Neural progenitor cell (in vitro differentiated cells): Measurements from ENCODE around the gene RGS6. TPM values are rescaled to one million over a fixed set of nuclear protein-coding genes. Genes with fewer than 3 reads are reported as not detected.

Experiments used
- DNase-seq: peaks from one replicate; pipeline ENCODE4 v3.0.0-alpha.2; 2016; ENCODE audit warnings: low spot score
- H2AFZ ChIP-seq: fragments of 200-600 bp; sonication (generic); replicated peaks from 2 replicates; pipeline ENCODE4 v1.6.1; 2016; ENCODE audit warnings: antibody characterized with exemption
- H3F3A ChIP-seq: fragments of 200-600 bp; sonication (generic); 2 replicates; pipeline ENCODE4 v1.6.1; 2016; ENCODE audit warnings: antibody characterized with exemption, low read depth
- H3K27ac ChIP-seq: fragments of 200-600 bp; sonication (generic); 2 replicates; pipeline ENCODE4 v1.5.1; 2016; ENCODE audit warnings: mild to moderate bottlenecking
- H3K27me3 ChIP-seq: fragments of 200-600 bp; sonication (generic); 2 replicates; pipeline ENCODE4 v1.6.1; 2016; ENCODE audit warnings: mild to moderate bottlenecking, moderate library complexity
- H3K36me3 ChIP-seq: fragments of 200-600 bp; sonication (generic); 2 replicates; pipeline ENCODE4 v1.5.1; 2016
- H3K4me1 ChIP-seq: fragments of 200-600 bp; sonication (generic); 2 replicates; pipeline ENCODE4 v1.6.1; 2016; ENCODE audit warnings: mixed run types
- H3K4me2 ChIP-seq: fragments of 200-600 bp; sonication (generic); 2 replicates; pipeline ENCODE4 v1.6.1; 2016
- H3K4me3 ChIP-seq: fragments of 200-600 bp; sonication (generic); 2 replicates; pipeline ENCODE4 v1.5.1; 2016
- H3K79me2 ChIP-seq: fragments of 200-600 bp; sonication (generic); 2 replicates; pipeline ENCODE4 v1.6.1; 2016; ENCODE audit warnings: low read depth
- H3K9ac ChIP-seq: fragments of 200-600 bp; sonication (generic); 2 replicates; pipeline ENCODE4 v1.6.1; 2016
- H3K9me3 ChIP-seq: fragments of 200-600 bp; sonication (generic); 2 replicates; pipeline ENCODE4 v1.5.1; 2016; ENCODE audit warnings: low read depth
- H4K20me1 ChIP-seq: fragments of 200-600 bp; sonication (generic); 2 replicates; pipeline ENCODE4 v1.6.1; 2016; ENCODE audit warnings: low read depth
- H3K27ac Mint-ChIP-seq: 3 replicates; pipeline ENCODE4 v1.8.0; 2021; ENCODE audit warnings: mixed read lengths
- H3K27me3 Mint-ChIP-seq: 2 replicates; pipeline ENCODE4 v1.8.0; 2022; ENCODE audit warnings: low read depth, mild to moderate bottlenecking, inconsistent platforms, moderate library complexity, mixed read lengths; ENCODE audit not compliant: insufficient read depth
- H3K36me3 Mint-ChIP-seq: 3 replicates; pipeline ENCODE4 v1.8.0; 2021; ENCODE audit warnings: mixed read lengths
- H3K4me1 Mint-ChIP-seq: 3 replicates; pipeline ENCODE4 v1.8.0; 2021; ENCODE audit warnings: mixed read lengths
- H3K4me3 Mint-ChIP-seq: 3 replicates; pipeline ENCODE4 v1.8.0; 2021; ENCODE audit warnings: mild to moderate bottlenecking, moderate library complexity, mixed read lengths
- H3K9me3 Mint-ChIP-seq: 3 replicates; pipeline ENCODE4 v1.8.0; 2020; ENCODE audit warnings: mixed read lengths
- EZH2 ChIP-seq: fragments of 200-600 bp; sonication (generic); IDR thresholded peaks from 2 replicates; pipeline ENCODE4 v1.6.1; 2017; ENCODE audit warnings: antibody characterized with exemption, mild to moderate bottlenecking, moderate library complexity
- EZH2phosphoT487 ChIP-seq: fragments of 200-600 bp; sonication (generic); IDR thresholded peaks from 2 replicates; pipeline ENCODE4 v1.6.1; 2017; ENCODE audit warnings: antibody characterized with exemption
- total RNA-seq: library from RNA; depleted of rRNA; stranded (reverse); fragments of >200 nt; gene quantifications from 2 replicates; pipeline ENCODE4 v1.2.3, GENCODE V29; 2015; ENCODE audit warnings: low replicate concordance
- TF ChIP-seq, protein P1 (sequence below): fragments of 200-600 bp; sonication (generic); IDR thresholded peaks from 2 replicates; pipeline ENCODE4 v1.5.1; 2017; ENCODE audit warnings: antibody characterized with exemption, mild to moderate bottlenecking

RGS6 gene
- total RNA-seq, 1 donor from 2014 or later: 0.80 TPM

DNA sequence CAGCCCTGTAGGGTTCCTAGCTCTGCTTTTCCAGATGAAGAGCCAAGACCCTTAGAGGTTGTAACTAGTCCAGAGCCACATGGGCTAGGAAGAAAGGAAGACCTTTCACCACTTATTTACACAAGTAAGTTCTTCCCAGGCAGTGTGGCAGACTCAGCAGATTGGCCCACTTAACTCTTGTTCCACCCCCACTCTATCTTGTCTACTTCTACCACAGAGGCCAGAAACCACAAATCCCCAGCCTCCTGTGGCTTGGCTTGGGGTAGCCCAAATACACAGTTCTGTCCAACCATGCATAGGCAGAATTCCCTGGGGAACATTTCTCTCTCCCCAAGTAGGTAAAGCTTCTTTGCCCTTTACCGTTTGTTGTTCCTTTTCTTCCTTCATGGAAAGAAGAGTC lies 383.5 kb downstream of the RGS6 start:
- Mint-ChIP-seq H3K9me3 (peaks cover 2% of the 10 kb centered on the region), H3K4me3 (no peak overlapping the region), H3K27ac (peak overlapping the region; percentile 65), H3K4me1 (peaks cover 17% of the 10 kb centered on the region), H3K27me3 (no peaks in the 10 kb centered on the region), H3K36me3 (no peaks in the 10 kb centered on the region)
- Histone ChIP-seq H3K36me3 (no peaks in the 10 kb centered on the region), H2AFZ (no peak overlapping the region), H3K27me3 (no peaks in the 10 kb centered on the region), H3K79me2 (no peaks in the 10 kb centered on the region), H3F3A (no peaks in the 10 kb centered on the region), H3K4me2 (no peak overlapping the region), H3K4me1 (no peaks in the 10 kb centered on the region), H3K9me3 (no peaks in the 10 kb centered on the region), H3K4me3 (no peak overlapping the region), H4K20me1 (no peaks in the 10 kb centered on the region), H3K9ac (no peak overlapping the region), H3K27ac (no peak overlapping the region)
- no peak for TF ChIP-seq EZH2
- TF ChIP-seq EZH2phosphoT487: no peak
- TF ChIP-seq, protein P1, sequence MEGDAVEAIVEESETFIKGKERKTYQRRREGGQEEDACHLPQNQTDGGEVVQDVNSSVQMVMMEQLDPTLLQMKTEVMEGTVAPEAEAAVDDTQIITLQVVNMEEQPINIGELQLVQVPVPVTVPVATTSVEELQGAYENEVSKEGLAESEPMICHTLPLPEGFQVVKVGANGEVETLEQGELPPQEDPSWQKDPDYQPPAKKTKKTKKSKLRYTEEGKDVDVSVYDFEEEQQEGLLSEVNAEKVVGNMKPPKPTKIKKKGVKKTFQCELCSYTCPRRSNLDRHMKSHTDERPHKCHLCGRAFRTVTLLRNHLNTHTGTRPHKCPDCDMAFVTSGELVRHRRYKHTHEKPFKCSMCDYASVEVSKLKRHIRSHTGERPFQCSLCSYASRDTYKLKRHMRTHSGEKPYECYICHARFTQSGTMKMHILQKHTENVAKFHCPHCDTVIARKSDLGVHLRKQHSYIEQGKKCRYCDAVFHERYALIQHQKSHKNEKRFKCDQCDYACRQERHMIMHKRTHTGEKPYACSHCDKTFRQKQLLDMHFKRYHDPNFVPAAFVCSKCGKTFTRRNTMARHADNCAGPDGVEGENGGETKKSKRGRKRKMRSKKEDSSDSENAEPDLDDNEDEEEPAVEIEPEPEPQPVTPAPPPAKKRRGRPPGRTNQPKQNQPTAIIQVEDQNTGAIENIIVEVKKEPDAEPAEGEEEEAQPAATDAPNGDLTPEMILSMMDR: no peak
- no peak for DNase-seq

DNA sequence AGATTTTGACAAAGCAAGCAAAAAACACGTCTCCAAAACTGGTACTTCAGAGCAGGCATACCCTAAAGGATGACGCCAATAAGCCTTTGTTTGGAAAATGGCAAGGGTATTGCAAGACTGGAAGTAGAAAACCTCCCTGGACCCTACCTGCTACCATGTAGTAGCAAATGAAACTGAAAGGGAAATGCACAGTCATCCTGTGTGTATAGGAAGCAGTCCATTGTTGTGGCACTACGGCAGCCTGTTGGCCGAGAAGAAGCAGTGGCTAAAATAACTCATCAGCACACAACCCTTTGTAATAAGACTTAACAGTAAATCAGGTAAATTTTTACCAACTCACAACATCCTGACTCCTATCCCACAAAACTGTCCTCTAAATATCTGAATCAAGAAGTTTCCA lies 386.4 kb downstream of the RGS6 start:
- no peaks in the 10 kb centered on the region for H3K36me3 Mint-ChIP-seq
- no peak overlapping the region for H2AFZ ChIP-seq
- no peak overlapping the region for H3K27ac Mint-ChIP-seq
- no peak for DNase-seq
- H3K4me1 ChIP-seq: no peaks in the 10 kb centered on the region
- H3K4me3 ChIP-seq: no peak overlapping the region
- H3K9me3 Mint-ChIP-seq: peaks cover 2% of the 10 kb centered on the region
- TF ChIP-seq EZH2phosphoT487 (no peak), EZH2 (no peak)
- TF ChIP-seq, protein P1: no peak
- H3K27me3 ChIP-seq: no peaks in the 10 kb centered on the region
- H3K27me3 Mint-ChIP-seq: no peaks in the 10 kb centered on the region
- no peak overlapping the region for H3K4me3 Mint-ChIP-seq
- no peak overlapping the region for H3K9ac ChIP-seq
- H3F3A ChIP-seq: no peaks in the 10 kb centered on the region
- H3K4me2 ChIP-seq: no peak overlapping the region
- H3K4me1 Mint-ChIP-seq: peaks cover 12% of the 10 kb centered on the region
- H3K36me3 ChIP-seq: no peaks in the 10 kb centered on the region
- no peaks in the 10 kb centered on the region for H4K20me1 ChIP-seq
- no peaks in the 10 kb centered on the region for H3K9me3 ChIP-seq
- H3K27ac ChIP-seq: no peak overlapping the region
- H3K79me2 ChIP-seq: no peaks in the 10 kb centered on the region

DNA sequence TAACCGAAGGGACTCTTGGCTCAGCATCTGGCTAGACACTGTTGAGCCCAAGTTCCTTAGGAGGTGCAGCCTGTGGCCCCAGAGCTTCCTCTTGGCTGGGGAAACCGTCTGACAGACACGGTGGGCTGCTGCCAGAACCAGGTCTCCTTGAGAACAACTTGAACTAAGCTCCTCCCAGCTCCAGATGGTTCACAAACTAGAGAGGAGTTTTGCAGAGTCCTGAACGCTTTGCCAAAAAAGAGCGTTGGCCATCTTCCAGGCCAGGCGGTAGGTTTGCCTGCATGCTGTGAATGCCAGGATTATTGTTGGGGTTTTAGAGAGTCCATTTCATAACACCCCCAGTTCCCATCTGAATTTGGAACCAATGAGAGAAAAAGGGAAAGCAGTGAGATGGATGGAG lies 399.8 kb downstream of the RGS6 start:
- Mint-ChIP-seq H3K27me3 (no peaks in the 10 kb centered on the region), H3K36me3 (no peaks in the 10 kb centered on the region), H3K27ac (no peak overlapping the region), H3K4me1 (peaks cover 24% of the 10 kb centered on the region), H3K4me3 (no peak overlapping the region), H3K9me3 (no peaks in the 10 kb centered on the region)
- TF ChIP-seq EZH2 (no peak), EZH2phosphoT487 (no peak)
- TF ChIP-seq, protein P1: no peak
- Histone ChIP-seq H3K27me3 (no peaks in the 10 kb centered on the region), H3K4me1 (peaks cover 11% of the 10 kb centered on the region), H3K4me3 (no peak overlapping the region), H3K79me2 (no peaks in the 10 kb centered on the region), H3K9me3 (no peaks in the 10 kb centered on the region), H3K9ac (no peak overlapping the region), H2AFZ (no peak overlapping the region), H3F3A (peaks cover 4% of the 10 kb centered on the region), H3K36me3 (no peaks in the 10 kb centered on the region), H3K27ac (no peak overlapping the region), H3K4me2 (no peak overlapping the region), H4K20me1 (no peaks in the 10 kb centered on the region)
- DNase-seq: no peak
